ENCODE results near the gene ALS2CL.

DNA sequence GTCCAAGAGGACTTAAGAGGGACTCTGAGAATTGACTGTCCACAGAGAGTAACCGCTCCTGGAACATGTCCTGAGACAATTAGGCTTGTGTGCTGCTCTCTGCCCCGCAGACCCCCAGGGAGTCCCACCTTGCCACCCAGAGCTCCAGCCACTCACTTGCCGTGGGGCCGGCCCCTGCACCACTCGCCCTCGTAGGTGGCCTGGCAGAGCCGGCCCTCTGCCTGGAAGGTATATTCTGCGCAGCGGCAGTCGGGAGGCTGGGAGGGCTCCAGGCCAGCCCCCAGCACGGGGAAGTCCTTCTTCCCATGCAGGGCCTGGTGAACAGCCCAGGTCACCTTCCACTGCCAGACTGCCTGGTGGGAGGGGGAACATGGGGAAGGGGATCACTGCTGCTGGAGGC is 10.5 kb downstream of the ALS2CL start:
- TF ChIP-seq CTCF (IDR thresholded peaks at IDR 0.05; ENCODE audit: low read length) (no peak), EZH2 (optimal IDR thresholded peaks at IDR 0.05; ENCODE audit: low read depth, low read length) (no peak)

Measured in MM.1S (cell line).